ENCODE results near the gene GLB1L. TPM values are rescaled to one million over a fixed set of nuclear protein-coding genes. Genes with fewer than 3 reads are reported as not detected.

The GLB1L gene
- total and polyA plus RNA-seq, 2 donors from 2014 or later = 19.7 to 20.6 TPM

- no peak overlapping the region for H3K4me3 ChIP-seq (ENCODE audit: low read length in 3 of 3)
- no peaks in the 10 kb centered on the region for H3K27me3 ChIP-seq (ENCODE audit: control insufficient read depth, insufficient read depth, low read length)
- H3K9me3 ChIP-seq (ENCODE audit: control insufficient read depth in 2 of 3, insufficient read depth in 1 of 3, low read length in 3 of 3) = no peaks in the 10 kb centered on the region
- DNase-seq (peak in 1 of 5 donors; percentile 33), FAIRE-seq (no peak)
- no peak overlapping the region for H3K9ac ChIP-seq (ENCODE audit: low read length in 3 of 3)
- H3K4me1 ChIP-seq (ENCODE audit: control insufficient read depth in 2 of 3, insufficient read depth in 2 of 3, low read depth in 1 of 3, low read length in 3 of 3) = peaks cover 0 to 12% (median 3%) of the 10 kb centered on the region in 3 donors
- intact Hi-C loops (cut with DNase I) = no loop called here
- H3K36me3 ChIP-seq (ENCODE audit: control insufficient read depth in 2 of 3, insufficient read depth in 3 of 3, low read length in 3 of 3) = no peaks in the 10 kb centered on the region
- no peak overlapping the region for H3K27ac ChIP-seq (ENCODE audit: low read depth in 2 of 2, low read length in 2 of 2)
- no peak for TF ChIP-seq CTCF (IDR thresholded peaks at IDR 0.05; ENCODE audit: borderline replicate concordance, extremely low read depth, insufficient read depth)
Measured at GRCh38 chr2:219290381-219291171, 45.3 kb upstream of the GLB1L start.

- intact Hi-C loops (cut with DNase I) = loop anchor here (10.0 kb wide), 1 partner anchor 125 kb away; the partner anchor contains the start of gene NHEJ1
- Histone ChIP-seq H3K4me3 (ENCODE audit: low read length in 3 of 3) (no peak overlapping the region), H3K9ac (ENCODE audit: low read length in 3 of 3) (no peak overlapping the region), H3K36me3 (ENCODE audit: control insufficient read depth in 2 of 3, insufficient read depth in 3 of 3, low read length in 3 of 3) (no peaks in the 10 kb centered on the region), H3K4me1 (ENCODE audit: control insufficient read depth in 2 of 3, insufficient read depth in 2 of 3, low read depth in 1 of 3, low read length in 3 of 3) (peaks cover 0 to 9% (median 0%) of the 10 kb centered on the region in 3 donors), H3K9me3 (ENCODE audit: control insufficient read depth in 2 of 3, insufficient read depth in 1 of 3, low read length in 3 of 3) (no peaks in the 10 kb centered on the region), H3K27me3 (ENCODE audit: control insufficient read depth, insufficient read depth, low read length) (no peaks in the 10 kb centered on the region), H3K27ac (ENCODE audit: low read depth in 2 of 2, low read length in 2 of 2) (peak overlapping the region in 1 of 2 donors; percentile 45)
- peak in 3 of 5 donors; percentile 47 to 87 (median 51) for DNase-seq
- no peak for TF ChIP-seq CTCF (IDR thresholded peaks at IDR 0.05; ENCODE audit: borderline replicate concordance, extremely low read depth, insufficient read depth)
- no peak for FAIRE-seq
Measured at GRCh38 chr2:219289537-219290361, 44.5 kb upstream of the GLB1L start.

GRCh38 chr2:219289195-219289536 lies 43.9 kb upstream of the GLB1L start:
- H3K36me3 ChIP-seq (ENCODE audit: control insufficient read depth in 2 of 3, insufficient read depth in 3 of 3, low read length in 3 of 3) = no peaks in the 10 kb centered on the region
- H3K4me3 ChIP-seq (ENCODE audit: low read length in 3 of 3) = no peak overlapping the region
- no peaks in the 10 kb centered on the region for H3K27me3 ChIP-seq (ENCODE audit: control insufficient read depth, insufficient read depth, low read length)
- FAIRE-seq (no peak), DNase-seq (no peak)
- intact Hi-C loops (cut with DNase I) = loop anchor here (10.0 kb wide), 1 partner anchor 124 kb away; the partner anchor contains the start of gene NHEJ1
- TF ChIP-seq CTCF (IDR thresholded peaks at IDR 0.05; ENCODE audit: borderline replicate concordance, extremely low read depth, insufficient read depth) = no peak
- H3K27ac ChIP-seq (ENCODE audit: low read depth in 2 of 2, low read length in 2 of 2) = peak overlapping the region in 1 of 2 donors; percentile 45
- H3K9ac ChIP-seq (ENCODE audit: low read length in 3 of 3) = no peak overlapping the region
- H3K4me1 ChIP-seq (ENCODE audit: control insufficient read depth in 2 of 3, insufficient read depth in 2 of 3, low read depth in 1 of 3, low read length in 3 of 3) = peaks cover 0 to 6% (median 0%) of the 10 kb centered on the region in 3 donors
- no peaks in the 10 kb centered on the region for H3K9me3 ChIP-seq (ENCODE audit: control insufficient read depth in 2 of 3, insufficient read depth in 1 of 3, low read length in 3 of 3)
